Upper lobe of right lung (tissue), 1 donor: Measurements from ENCODE around the gene PSMB10. TPM values are rescaled to one million over a fixed set of nuclear protein-coding genes. Genes with fewer than 3 reads are reported as not detected.

Source experiments
- ATAC-seq: fragments of 200-7000 bp; cut with Tn5 transposase; one replicate; pipeline ENCODE4 v1.9.1; 2020; ENCODE audit warnings: mild to moderate bottlenecking, moderate library complexity
- DNase-seq: peaks from one replicate; pipeline ENCODE4 v3.0.0-alpha.2; 2020
- H3K27ac ChIP-seq: fragments of 200-600 bp; one replicate; pipeline ENCODE4 v1.8.0; 2022
- H3K27me3 ChIP-seq: fragments of 200-600 bp; one replicate; pipeline ENCODE4 v1.8.0; 2022; ENCODE audit warnings: mild to moderate bottlenecking
- H3K36me3 ChIP-seq: fragments of 200-600 bp; one replicate; pipeline ENCODE4 v1.8.0; 2022
- H3K4me1 ChIP-seq: fragments of 200-600 bp; one replicate; pipeline ENCODE4 v1.8.0; 2022
- H3K4me3 ChIP-seq: fragments of 200-600 bp; one replicate; pipeline ENCODE4 v1.8.0; 2022; ENCODE audit warnings: mild to moderate bottlenecking
- H3K9me3 ChIP-seq: fragments of 200-600 bp; one replicate; pipeline ENCODE4 v1.8.0; 2022
- intact Hi-C: fragments of 100-400 bp; cut with DNase I; formaldehyde crosslinking; loops from one replicate; pipeline ENCODE4 v1.11.0; 2022
- total RNA-seq: library from RNA; stranded (reverse); fragmentation: NEBNext Ultra II Directional; extraction: Animal tissue kit (Norgen Biotek cat#: 25700); gene quantifications from one replicate; pipeline ENCODE4 v1.2.1, GENCODE V29; 2021
- TF ChIP-seq, protein P1 (sequence below): fragments of 200-600 bp; IDR thresholded peaks from one replicate; pipeline ENCODE4 v1.8.0; 2022; ENCODE audit warnings: antibody characterized with exemption
- donor health status: DM: no; HTN: yes; CAD: no; lungs with severe emphysema.

Gene PSMB10
- total RNA-seq, 1 donor from 2014 or later: 71.6 TPM

- Histone ChIP-seq H3K4me1 (peaks cover 17% of the 10 kb centered on the region), H3K27ac (peak overlapping the region; percentile 89), H3K36me3 (peaks cover 28% of the 10 kb centered on the region), H3K9me3 (no peaks in the 10 kb centered on the region), H3K4me3 (peak overlapping the region; percentile 88), H3K27me3 (no peaks in the 10 kb centered on the region)
- intact Hi-C loops: no loop called here
- TF ChIP-seq, protein P1, sequence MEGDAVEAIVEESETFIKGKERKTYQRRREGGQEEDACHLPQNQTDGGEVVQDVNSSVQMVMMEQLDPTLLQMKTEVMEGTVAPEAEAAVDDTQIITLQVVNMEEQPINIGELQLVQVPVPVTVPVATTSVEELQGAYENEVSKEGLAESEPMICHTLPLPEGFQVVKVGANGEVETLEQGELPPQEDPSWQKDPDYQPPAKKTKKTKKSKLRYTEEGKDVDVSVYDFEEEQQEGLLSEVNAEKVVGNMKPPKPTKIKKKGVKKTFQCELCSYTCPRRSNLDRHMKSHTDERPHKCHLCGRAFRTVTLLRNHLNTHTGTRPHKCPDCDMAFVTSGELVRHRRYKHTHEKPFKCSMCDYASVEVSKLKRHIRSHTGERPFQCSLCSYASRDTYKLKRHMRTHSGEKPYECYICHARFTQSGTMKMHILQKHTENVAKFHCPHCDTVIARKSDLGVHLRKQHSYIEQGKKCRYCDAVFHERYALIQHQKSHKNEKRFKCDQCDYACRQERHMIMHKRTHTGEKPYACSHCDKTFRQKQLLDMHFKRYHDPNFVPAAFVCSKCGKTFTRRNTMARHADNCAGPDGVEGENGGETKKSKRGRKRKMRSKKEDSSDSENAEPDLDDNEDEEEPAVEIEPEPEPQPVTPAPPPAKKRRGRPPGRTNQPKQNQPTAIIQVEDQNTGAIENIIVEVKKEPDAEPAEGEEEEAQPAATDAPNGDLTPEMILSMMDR: no peak
- ATAC-seq (peak; percentile 64), DNase-seq (no peak)
These were observed 393 bp upstream of the PSMB10 start for GRCh38 chr16:67936880-67937605.

GRCh38 chr16:67935402-67936123 is 1.1 kb downstream of the PSMB10 start:
- intact Hi-C loops: no loop called here
- Histone ChIP-seq H3K4me3 (peak overlapping the region; percentile 88), H3K9me3 (no peaks in the 10 kb centered on the region), H3K27ac (peak overlapping the region; percentile 89), H3K27me3 (no peaks in the 10 kb centered on the region), H3K36me3 (peaks cover 27% of the 10 kb centered on the region), H3K4me1 (peaks cover 17% of the 10 kb centered on the region)
- TF ChIP-seq, protein P1: no peak
- DNase-seq (peak; percentile 98), ATAC-seq (peak; percentile 96)

DNA sequence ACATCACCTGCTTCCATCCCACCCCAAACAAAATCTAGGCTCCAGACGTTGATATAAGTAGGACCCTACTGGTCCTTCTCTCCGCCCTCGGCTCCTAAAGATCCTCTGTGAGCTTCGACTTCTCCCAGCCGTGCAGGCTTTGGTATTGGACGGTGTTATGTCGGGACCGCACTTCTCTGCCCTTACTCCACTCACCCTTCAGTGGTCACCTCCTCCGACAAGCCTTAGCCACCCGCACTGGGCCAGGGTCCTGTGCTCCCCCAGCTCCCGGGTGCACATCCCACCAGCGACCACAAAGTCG is 1.6 kb downstream of the PSMB10 start:
- H3K27me3 ChIP-seq: no peaks in the 10 kb centered on the region
- H3K27ac ChIP-seq: peak overlapping the region; percentile 55
- intact Hi-C loops: no loop called here
- no peaks in the 10 kb centered on the region for H3K9me3 ChIP-seq
- TF ChIP-seq, protein P1: no peak
- peaks cover 17% of the 10 kb centered on the region for H3K4me1 ChIP-seq
- peaks cover 24% of the 10 kb centered on the region for H3K36me3 ChIP-seq
- H3K4me3 ChIP-seq: peak overlapping the region; percentile 88
- no peak for DNase-seq
- no peak for ATAC-seq

GRCh38 chr16:67934306-67935100 is 2.1 kb downstream of the PSMB10 start:
- intact Hi-C loops: no loop called here
- no peak for DNase-seq
- Histone ChIP-seq H3K4me3 (peak overlapping the region; percentile 88), H3K27me3 (no peaks in the 10 kb centered on the region), H3K27ac (peak overlapping the region; percentile 55), H3K36me3 (peaks cover 20% of the 10 kb centered on the region), H3K4me1 (peaks cover 17% of the 10 kb centered on the region), H3K9me3 (no peaks in the 10 kb centered on the region)
- TF ChIP-seq, protein P1: no peak
- ATAC-seq: no peak

DNA sequence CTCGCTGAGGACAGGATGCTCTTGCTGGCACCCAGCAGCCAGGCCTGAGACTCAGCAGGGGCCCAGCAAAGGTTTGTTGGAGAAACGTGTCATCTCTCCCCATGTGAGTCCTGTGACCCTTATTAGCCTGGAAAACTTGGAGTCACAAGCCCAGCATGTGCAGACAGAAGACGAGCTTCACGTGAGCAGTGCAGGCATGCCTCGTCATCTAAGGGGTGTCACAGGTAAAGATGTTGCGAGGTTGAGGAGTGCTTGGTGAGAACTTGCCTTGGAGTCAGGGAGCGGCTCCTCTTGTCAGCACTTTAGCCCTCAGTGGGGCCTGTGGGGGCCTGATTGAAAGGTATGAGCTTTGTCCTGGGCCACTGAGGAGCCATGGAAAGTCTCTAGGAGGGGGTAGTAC is 2.8 kb downstream of the PSMB10 start:
- H3K4me1 ChIP-seq: peaks cover 17% of the 10 kb centered on the region
- no peak overlapping the region for H3K27ac ChIP-seq
- no peaks in the 10 kb centered on the region for H3K9me3 ChIP-seq
- no peak for DNase-seq
- H3K4me3 ChIP-seq: no peak overlapping the region
- no peaks in the 10 kb centered on the region for H3K27me3 ChIP-seq
- peaks cover 26% of the 10 kb centered on the region for H3K36me3 ChIP-seq
- TF ChIP-seq, protein P1: no peak
- no peak for ATAC-seq
- intact Hi-C loops: no loop called here
